Smooth muscle cell (in vitro differentiated cells): ENCODE data around the gene ASXL3. TPM values are rescaled to one million over a fixed set of nuclear protein-coding genes. Genes with fewer than 3 reads are reported as not detected.

Experiments
- DNase-seq: peaks from one replicate; lab custom pipeline; 2025; ENCODE audit not compliant: unreplicated experiment; lab: John Stamatoyannopoulos, UW
- H2AFZ ChIP-seq: fragments of 200-600 bp; sonication (generic); 2 replicates; pipeline ENCODE4 v1.6.0; 2016; ENCODE audit warnings: antibody characterized with exemption, low read depth, mild to moderate bottlenecking
- H3F3A ChIP-seq: fragments of 200-600 bp; sonication (generic); 2 replicates; pipeline ENCODE4 v1.6.0; 2017; ENCODE audit warnings: antibody characterized with exemption, low read depth
- H3K27ac ChIP-seq: fragments of 200-600 bp; sonication (generic); 2 replicates; pipeline ENCODE4 v1.5.1; 2016; ENCODE audit warnings: low read depth, mild to moderate bottlenecking
- H3K27me3 ChIP-seq: fragments of 200-600 bp; sonication (generic); 2 replicates; pipeline ENCODE4 v1.6.1; 2016; ENCODE audit warnings: low read depth, mild to moderate bottlenecking
- H3K36me3 ChIP-seq: fragments of 200-600 bp; sonication (generic); 2 replicates; pipeline ENCODE4 v1.5.1; 2016; ENCODE audit warnings: low read depth
- H3K4me1 ChIP-seq: fragments of 200-600 bp; sonication (generic); 2 replicates; pipeline ENCODE4 v1.5.1; 2016; ENCODE audit warnings: low read depth
- H3K4me2 ChIP-seq: fragments of 200-600 bp; sonication (generic); 2 replicates; pipeline ENCODE4 v1.6.0; 2016; ENCODE audit warnings: mild to moderate bottlenecking
- H3K4me3 ChIP-seq: fragments of 200-600 bp; sonication (generic); 2 replicates; pipeline ENCODE4 v1.5.1; 2016; ENCODE audit warnings: mild to moderate bottlenecking
- H3K79me2 ChIP-seq: fragments of 200-600 bp; sonication (generic); 2 replicates; pipeline ENCODE4 v1.6.0; 2016; ENCODE audit warnings: low read depth, mild to moderate bottlenecking
- H3K9ac ChIP-seq: fragments of 200-600 bp; sonication (generic); 2 replicates; pipeline ENCODE4 v1.6.0; 2016; ENCODE audit warnings: low read depth
- H3K9me3 ChIP-seq: fragments of 200-600 bp; sonication (generic); replicated peaks from 2 replicates; pipeline ENCODE4 v1.5.1; 2016; ENCODE audit warnings: low read depth
- H4K20me1 ChIP-seq: fragments of 200-600 bp; sonication (generic); 2 replicates; pipeline ENCODE4 v1.6.0; 2016; ENCODE audit warnings: low read depth
- WGBS: methylation state at CpG from one replicate; pipeline ENCODE4 v1.1.7; 2016; ENCODE audit warnings: low lambda C conversion rate; 5-methylcytosine and 5-hydroxymethylcytosine counted together
- polyA plus RNA-seq: library from polyadenylated mRNA; unstranded; fragments of >200 nt; fragmentation: Nextera tagmentation; extraction: Ambion mirVana; gene quantifications from 2 replicates; pipeline ENCODE4 v1.2.1, GENCODE V29; 2016
- total RNA-seq: library from RNA; depleted of rRNA; stranded (reverse); fragments of >200 nt; gene quantifications from 2 replicates; pipeline ENCODE4 v1.2.3, GENCODE V29; 2014
- TF ChIP-seq, protein P1 (sequence below): fragments of 200-600 bp; sonication (generic); IDR thresholded peaks from 2 replicates; pipeline ENCODE4 v1.5.1; 2017; ENCODE audit warnings: borderline replicate concordance, mild to moderate bottlenecking, antibody characterized with exemption; ENCODE audit not compliant: insufficient read depth, poor library complexity, severe bottlenecking

The ASXL3 gene
- total and polyA plus RNA-seq, 2 experiments from 2014 or later, result 1.2 to 5.9 TPM

GRCh38 chr18:33538418-33539042 lies 39.5 kb upstream of the ASXL3 start:
- DNase-seq, result no peak
- Histone ChIP-seq H3K36me3 (no peaks in the 10 kb centered on the region), H4K20me1 (no peaks in the 10 kb centered on the region), H3K4me2 (no peak overlapping the region), H3K9me3 (no peaks in the 10 kb centered on the region), H3K4me3 (no peak overlapping the region), H3K79me2 (no peaks in the 10 kb centered on the region), H3K9ac (no peak overlapping the region), H3K27ac (no peak overlapping the region), H2AFZ (no peak overlapping the region), H3F3A (no peaks in the 10 kb centered on the region), H3K27me3 (no peaks in the 10 kb centered on the region), H3K4me1 (no peaks in the 10 kb centered on the region)
- WGBS, result 92% methylated on average over 6 of the region's 6 CpGs
- TF ChIP-seq, protein P1, sequence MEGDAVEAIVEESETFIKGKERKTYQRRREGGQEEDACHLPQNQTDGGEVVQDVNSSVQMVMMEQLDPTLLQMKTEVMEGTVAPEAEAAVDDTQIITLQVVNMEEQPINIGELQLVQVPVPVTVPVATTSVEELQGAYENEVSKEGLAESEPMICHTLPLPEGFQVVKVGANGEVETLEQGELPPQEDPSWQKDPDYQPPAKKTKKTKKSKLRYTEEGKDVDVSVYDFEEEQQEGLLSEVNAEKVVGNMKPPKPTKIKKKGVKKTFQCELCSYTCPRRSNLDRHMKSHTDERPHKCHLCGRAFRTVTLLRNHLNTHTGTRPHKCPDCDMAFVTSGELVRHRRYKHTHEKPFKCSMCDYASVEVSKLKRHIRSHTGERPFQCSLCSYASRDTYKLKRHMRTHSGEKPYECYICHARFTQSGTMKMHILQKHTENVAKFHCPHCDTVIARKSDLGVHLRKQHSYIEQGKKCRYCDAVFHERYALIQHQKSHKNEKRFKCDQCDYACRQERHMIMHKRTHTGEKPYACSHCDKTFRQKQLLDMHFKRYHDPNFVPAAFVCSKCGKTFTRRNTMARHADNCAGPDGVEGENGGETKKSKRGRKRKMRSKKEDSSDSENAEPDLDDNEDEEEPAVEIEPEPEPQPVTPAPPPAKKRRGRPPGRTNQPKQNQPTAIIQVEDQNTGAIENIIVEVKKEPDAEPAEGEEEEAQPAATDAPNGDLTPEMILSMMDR, result no peak

GRCh38 chr18:33540392-33540791 lies 37.6 kb upstream of the ASXL3 start:
- Histone ChIP-seq H3K79me2 (no peaks in the 10 kb centered on the region), H3K4me3 (no peak overlapping the region), H4K20me1 (no peaks in the 10 kb centered on the region), H3F3A (no peaks in the 10 kb centered on the region), H3K9ac (no peak overlapping the region), H2AFZ (no peak overlapping the region), H3K27me3 (no peaks in the 10 kb centered on the region), H3K9me3 (no peaks in the 10 kb centered on the region), H3K36me3 (no peaks in the 10 kb centered on the region), H3K4me2 (no peak overlapping the region), H3K4me1 (no peaks in the 10 kb centered on the region), H3K27ac (no peak overlapping the region)
- WGBS, result 88% methylated on average over 2 of the region's 2 CpGs
- no peak for DNase-seq
- TF ChIP-seq, protein P1, result no peak

DNA sequence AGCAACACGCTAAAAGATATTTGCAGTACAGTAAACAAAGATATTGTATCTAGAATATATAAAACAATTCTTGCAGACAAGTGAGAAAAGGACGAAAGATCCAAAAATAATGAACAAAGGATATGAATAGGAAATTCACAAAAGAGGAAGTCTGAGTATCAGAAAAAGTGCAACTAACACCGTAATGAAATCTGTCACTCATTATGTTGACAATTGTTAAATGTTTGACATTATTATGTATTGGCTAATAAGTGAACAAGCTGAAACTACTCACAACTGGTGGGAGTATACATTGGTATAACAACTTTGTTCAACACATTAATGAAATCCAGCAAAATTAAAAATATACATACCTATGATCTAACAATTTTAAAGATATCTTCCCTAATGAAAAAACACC lies 36.7 kb upstream of the ASXL3 start:
- H3K9ac ChIP-seq, result no peak overlapping the region
- TF ChIP-seq, protein P1, result no peak
- H3K9me3 ChIP-seq, result no peaks in the 10 kb centered on the region
- H3K4me1 ChIP-seq, result no peaks in the 10 kb centered on the region
- no peaks in the 10 kb centered on the region for H3F3A ChIP-seq
- H2AFZ ChIP-seq, result no peak overlapping the region
- H3K4me3 ChIP-seq, result no peak overlapping the region
- WGBS, result 95% methylated on average over 3 of the region's 3 CpGs
- DNase-seq, result no peak
- H3K27me3 ChIP-seq, result no peaks in the 10 kb centered on the region
- no peaks in the 10 kb centered on the region for H3K36me3 ChIP-seq
- no peaks in the 10 kb centered on the region for H4K20me1 ChIP-seq
- no peak overlapping the region for H3K27ac ChIP-seq
- H3K79me2 ChIP-seq, result no peaks in the 10 kb centered on the region
- H3K4me2 ChIP-seq, result no peak overlapping the region

DNA sequence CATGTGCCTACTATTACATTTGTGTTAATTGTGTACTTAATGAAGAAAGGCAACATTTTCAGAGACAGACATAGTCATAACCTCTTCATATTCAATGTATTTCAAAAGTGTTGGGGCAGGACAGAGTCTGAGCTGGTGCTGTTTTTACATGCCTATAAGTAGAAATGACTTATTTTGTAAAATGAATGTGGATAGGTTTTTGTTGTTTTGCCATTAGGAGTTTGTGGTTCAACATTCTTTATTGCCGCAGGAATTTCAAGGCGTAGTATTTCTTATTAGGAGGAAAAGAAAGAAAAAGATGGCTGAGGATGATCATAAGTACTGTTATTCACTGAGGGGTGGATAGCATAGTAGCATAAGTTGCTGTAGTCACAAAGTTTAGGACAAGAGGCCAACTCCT lies 21.2 kb upstream of the ASXL3 start:
- no peaks in the 10 kb centered on the region for H3K79me2 ChIP-seq
- no peaks in the 10 kb centered on the region for H3K9me3 ChIP-seq
- 94% methylated on average over 2 of the region's 2 CpGs for WGBS
- no peak overlapping the region for H3K9ac ChIP-seq
- no peak overlapping the region for H3K27ac ChIP-seq
- H3K4me1 ChIP-seq, result no peaks in the 10 kb centered on the region
- no peaks in the 10 kb centered on the region for H3K36me3 ChIP-seq
- H3K4me2 ChIP-seq, result no peak overlapping the region
- no peaks in the 10 kb centered on the region for H4K20me1 ChIP-seq
- TF ChIP-seq, protein P1, result no peak
- H3F3A ChIP-seq, result no peaks in the 10 kb centered on the region
- no peak overlapping the region for H3K4me3 ChIP-seq
- H2AFZ ChIP-seq, result no peak overlapping the region
- no peaks in the 10 kb centered on the region for H3K27me3 ChIP-seq
- DNase-seq, result no peak
